ENCODE measurements around the gene TMEM250. TPM values are rescaled to one million over a fixed set of nuclear protein-coding genes. Genes with fewer than 3 reads are reported as not detected.

TMEM250 gene
- polyA plus RNA-seq, 1 donor (not counting 4 experiments of a cell fraction or from before 2014, with no cell fraction given), result 9.9 TPM

DNA sequence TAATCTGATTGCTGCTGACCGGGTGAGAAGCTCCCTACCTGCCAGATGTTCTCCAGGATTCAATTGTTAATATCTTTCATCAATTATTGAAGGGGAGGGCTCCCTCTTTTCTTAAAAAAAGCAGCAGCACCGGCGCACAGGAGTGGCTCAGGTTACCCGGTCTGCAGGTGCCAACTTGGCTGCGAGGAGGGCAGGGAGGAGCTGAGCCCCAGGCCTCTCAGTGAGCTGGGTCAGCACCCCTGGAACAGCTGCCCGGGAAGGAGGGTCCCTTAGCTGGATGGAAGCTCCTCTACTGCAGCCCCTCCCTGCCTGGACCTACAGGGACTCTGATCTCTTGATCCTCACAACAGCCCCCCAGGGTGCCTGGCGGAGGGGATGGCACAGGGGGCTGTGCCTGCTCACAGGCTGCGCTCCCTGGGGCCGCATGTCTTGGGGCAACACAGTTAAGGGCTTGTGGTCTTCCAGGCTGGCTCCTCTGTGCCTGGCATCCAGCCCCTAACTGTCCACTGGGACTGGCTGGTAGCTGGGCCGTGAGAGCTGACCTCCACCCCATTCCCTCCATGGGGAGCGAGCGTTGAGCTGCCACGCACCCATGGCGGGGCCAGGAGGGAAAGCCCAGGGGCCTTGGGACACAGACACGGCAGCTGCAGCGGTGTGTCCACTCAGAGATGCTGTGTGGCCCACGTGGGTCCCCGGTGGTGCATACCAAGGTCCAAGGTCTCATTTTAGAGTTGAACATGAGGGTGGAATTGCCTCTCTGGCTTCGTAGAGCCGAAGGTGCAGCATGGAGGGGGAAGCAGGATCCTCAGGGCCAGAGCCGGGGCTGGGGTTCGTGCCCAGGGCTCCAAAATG lies 28.6 kb upstream of the TMEM250 start:
- Histone ChIP-seq H4K20me1 (ENCODE audit: control insufficient read depth, extremely low read depth, insufficient read depth, low read length) (no peaks in the 10 kb centered on the region), H3K79me2 (ENCODE audit: control insufficient read depth, insufficient read depth, low read length) (no peaks in the 10 kb centered on the region), H2AFZ (ENCODE audit: control insufficient read depth, low read length) (no peak overlapping the region), H3K4me1 (ENCODE audit: control insufficient read depth, extremely low read depth, insufficient read depth, low read length) (no peaks in the 10 kb centered on the region), H3K36me3 (ENCODE audit: control insufficient read depth in 2 of 2, extremely low read depth in 1 of 2, insufficient read depth in 2 of 2, low read length in 2 of 2) (no peaks in the 10 kb centered on the region), H3K9ac (ENCODE audit: control insufficient read depth, extremely low read depth, insufficient read depth, low read length) (no peak overlapping the region), H3K9me3 (ENCODE audit: control insufficient read depth, low read depth, low read length) (no peaks in the 10 kb centered on the region), H3K9me1 (ENCODE audit: control insufficient read depth, extremely low read depth, insufficient read depth, low read length) (no peaks in the 10 kb centered on the region), H3K4me2 (ENCODE audit: control insufficient read depth, extremely low read depth, insufficient read depth, low read depth, low read length) (no peak overlapping the region), H3K4me3 (ENCODE audit: control insufficient read depth in 2 of 3, extremely low read depth in 1 of 3, insufficient read depth in 2 of 3, low read depth in 1 of 3, low read length in 3 of 3) (no peak overlapping the region), H3K27ac (ENCODE audit: control insufficient read depth, insufficient read depth, low read length) (no peak overlapping the region), H3K27me3 (ENCODE audit: control insufficient read depth, extremely low read depth, insufficient read depth, low read length) (peaks cover 34% of the 10 kb centered on the region)
- DNase-seq (ENCODE audit: low read depth, low spot score) (no peak), FAIRE-seq (no peak)
- dilution Hi-C loops (cut with MboI; ENCODE audit: extremely low pct_ligation_motif_present, low sequenced_read_pairs), result no loop called here
- TF ChIP-seq EZH2 (IDR thresholded peaks at IDR 0.05; ENCODE audit: low read length) (no peak), CTCF (optimal IDR thresholded peaks at IDR 0.05 in 1 of 3, IDR thresholded peaks at IDR 0.05 in 1 of 3, conservative IDR thresholded peaks at IDR 0.05 in 1 of 3; ENCODE audit: extremely low read depth in 1 of 3, insufficient read depth in 2 of 3, low read length in 3 of 3) (no peak)

DNA sequence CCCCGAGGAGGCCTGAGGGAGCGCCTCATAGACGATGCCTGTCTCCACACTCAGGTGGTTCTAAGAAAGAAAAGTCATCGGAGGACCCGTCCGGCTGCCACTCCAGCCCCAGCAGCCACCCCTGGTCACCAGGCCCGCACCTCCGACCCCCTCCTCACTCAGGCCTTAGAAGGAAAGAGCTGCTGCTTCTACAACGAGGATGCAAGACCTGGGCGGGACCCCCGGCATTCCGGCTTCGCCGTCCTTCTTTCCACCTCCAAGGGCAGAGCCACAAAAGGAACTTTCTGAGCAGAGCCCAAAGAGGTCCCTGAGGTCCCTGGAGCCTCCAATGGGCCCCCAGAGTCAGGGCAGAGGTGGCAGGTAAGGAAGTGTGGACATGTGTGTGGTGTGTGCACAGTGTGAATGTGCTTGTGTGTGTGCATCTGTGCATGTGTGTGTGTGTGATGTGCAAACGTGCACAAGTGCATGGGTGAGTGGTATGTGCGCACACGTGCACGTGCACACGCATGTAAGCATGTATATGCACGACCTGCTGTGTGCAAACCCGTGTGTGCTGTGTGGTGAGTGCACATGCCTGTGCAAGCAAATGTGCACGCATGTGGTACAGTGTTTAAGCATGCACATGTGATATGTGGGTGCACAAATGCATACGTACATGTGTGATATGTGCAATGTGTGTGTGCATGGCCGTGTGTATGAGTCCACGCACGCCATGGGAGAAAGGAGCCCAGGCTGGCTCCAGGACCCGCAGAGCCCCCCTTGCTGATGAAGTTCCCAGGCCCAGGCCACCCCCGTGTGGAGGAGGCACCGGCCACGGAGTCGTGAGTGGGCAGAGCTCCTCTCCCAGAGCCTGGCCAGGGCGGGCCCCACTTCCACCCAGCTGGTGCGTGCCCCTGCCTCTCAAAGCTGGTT lies 27.7 kb upstream of the TMEM250 start:
- FAIRE-seq (no peak), DNase-seq (ENCODE audit: low read depth, low spot score) (no peak)
- Histone ChIP-seq H3K9me3 (ENCODE audit: control insufficient read depth, low read depth, low read length) (no peaks in the 10 kb centered on the region), H3K9ac (ENCODE audit: control insufficient read depth, extremely low read depth, insufficient read depth, low read length) (no peak overlapping the region), H3K9me1 (ENCODE audit: control insufficient read depth, extremely low read depth, insufficient read depth, low read length) (no peaks in the 10 kb centered on the region), H3K27me3 (ENCODE audit: control insufficient read depth, extremely low read depth, insufficient read depth, low read length) (peaks cover 34% of the 10 kb centered on the region), H3K4me2 (ENCODE audit: control insufficient read depth, extremely low read depth, insufficient read depth, low read depth, low read length) (no peak overlapping the region), H2AFZ (ENCODE audit: control insufficient read depth, low read length) (no peak overlapping the region), H4K20me1 (ENCODE audit: control insufficient read depth, extremely low read depth, insufficient read depth, low read length) (no peaks in the 10 kb centered on the region), H3K27ac (ENCODE audit: control insufficient read depth, insufficient read depth, low read length) (no peak overlapping the region), H3K4me3 (ENCODE audit: control insufficient read depth in 2 of 3, extremely low read depth in 1 of 3, insufficient read depth in 2 of 3, low read depth in 1 of 3, low read length in 3 of 3) (no peak overlapping the region), H3K79me2 (ENCODE audit: control insufficient read depth, insufficient read depth, low read length) (no peaks in the 10 kb centered on the region), H3K4me1 (ENCODE audit: control insufficient read depth, extremely low read depth, insufficient read depth, low read length) (peaks cover 2% of the 10 kb centered on the region), H3K36me3 (ENCODE audit: control insufficient read depth in 2 of 2, extremely low read depth in 1 of 2, insufficient read depth in 2 of 2, low read length in 2 of 2) (no peaks in the 10 kb centered on the region)
- no peak for TF ChIP-seq CTCF (optimal IDR thresholded peaks at IDR 0.05 in 1 of 3, IDR thresholded peaks at IDR 0.05 in 1 of 3, conservative IDR thresholded peaks at IDR 0.05 in 1 of 3; ENCODE audit: extremely low read depth in 1 of 3, insufficient read depth in 2 of 3, low read length in 3 of 3)
- no peak for TF ChIP-seq EZH2 (IDR thresholded peaks at IDR 0.05; ENCODE audit: low read length)
- dilution Hi-C loops (cut with MboI; ENCODE audit: extremely low pct_ligation_motif_present, low sequenced_read_pairs), result no loop called here

Data from keratinocyte (primary cell).